Muscle of leg (tissue), 11 donors: ENCODE data around the gene COL26A1. TPM values are rescaled to one million over a fixed set of nuclear protein-coding genes. Genes with fewer than 3 reads are reported as not detected.

Experiments
- DNase-seq: peaks from one replicate; pipeline ENCODE4 v3.0.0; 2013
- H3K27ac ChIP-seq: one replicate; pipeline ENCODE4 v1.5.1; 2013; ENCODE audit warnings: mild to moderate bottlenecking, low read length, control low read depth
- H3K27me3 ChIP-seq: one replicate; pipeline ENCODE4 v1.6.1; 2013; ENCODE audit warnings: low read length; ENCODE audit not compliant: control insufficient read depth, insufficient read depth
- H3K36me3 ChIP-seq: one replicate; pipeline ENCODE4 v1.6.1; 2013; ENCODE audit warnings: low read length; ENCODE audit not compliant: control insufficient read depth, insufficient read depth
- H3K4me1 ChIP-seq: one replicate; pipeline ENCODE4 v1.6.1; 2013; ENCODE audit warnings: low read length; ENCODE audit not compliant: control insufficient read depth, insufficient read depth
- H3K4me3 ChIP-seq: one replicate; pipeline ENCODE4 v1.5.1; 2013; ENCODE audit warnings: low read length, control low read depth
- H3K9me3 ChIP-seq: replicated peaks from 2 replicates; pipeline ENCODE4 v1.6.1; 2013; ENCODE audit warnings: low read depth, low read length; ENCODE audit not compliant: control insufficient read depth
- WGBS: methylation state at CpG from one replicate; pipeline ENCODE4 v1.1.5; 2013; ENCODE audit warnings: missing lambda C conversion rate; ENCODE audit not compliant: insufficient coverage; 5-methylcytosine and 5-hydroxymethylcytosine counted together
- polyA plus RNA-seq, 8 donors: library from polyadenylated mRNA; unstranded; fragments of 120-200 nt; gene quantifications; one replicate each; pipeline versions ENCODE4 v1.2.1 to v1.2.3, GENCODE V29; 2013; ENCODE audit warnings: inconsistent platforms in 1 of 8, low replicate concordance in 1 of 8; ENCODE audit not compliant: insufficient read length in 8 of 8, insufficient read depth in 1 of 8
- total RNA-seq: library from RNA; stranded (reverse); fragments of 120-200 nt; gene quantifications from one replicate; pipeline ENCODE4 v1.2.4, GENCODE V29; 2013

The COL26A1 gene
- total and polyA plus RNA-seq, 9 donors = 0.84 to 5.3 (median 3.4) TPM

- H3K27ac ChIP-seq = no peak overlapping the region
- peaks cover 2% of the 10 kb centered on the region for H3K27me3 ChIP-seq
- H3K4me3 ChIP-seq = no peak overlapping the region
- peaks cover 3% of the 10 kb centered on the region for H3K9me3 ChIP-seq
- WGBS = no CpG with 5 or more reads among the region's 4 CpGs
- no peaks in the 10 kb centered on the region for H3K36me3 ChIP-seq
- no peak for DNase-seq
- H3K4me1 ChIP-seq = peaks cover 10% of the 10 kb centered on the region
Measured at GRCh38 chr7:101529560-101529959, 166.9 kb downstream of the COL26A1 start.

- Histone ChIP-seq H3K9me3 (peaks cover 2% of the 10 kb centered on the region), H3K4me1 (peaks cover 26% of the 10 kb centered on the region), H3K4me3 (no peak overlapping the region), H3K27me3 (peaks cover 2% of the 10 kb centered on the region), H3K36me3 (no peaks in the 10 kb centered on the region), H3K27ac (no peak overlapping the region)
- 29% methylated on average over 7 of the region's 16 CpGs for WGBS
- no peak for DNase-seq
Measured at GRCh38 chr7:101531726-101532357, 169.2 kb downstream of the COL26A1 start.

GRCh38 chr7:101532400-101533102 is 169.9 kb downstream of the COL26A1 start:
- no peaks in the 10 kb centered on the region for H3K36me3 ChIP-seq
- 92% methylated on average over 4 of the region's 4 CpGs for WGBS
- no peak for DNase-seq
- H3K27ac ChIP-seq = no peak overlapping the region
- no peak overlapping the region for H3K4me3 ChIP-seq
- H3K4me1 ChIP-seq = peaks cover 25% of the 10 kb centered on the region
- H3K27me3 ChIP-seq = peaks cover 2% of the 10 kb centered on the region
- H3K9me3 ChIP-seq = peaks cover 2% of the 10 kb centered on the region

GRCh38 chr7:101533103-101533465 is 170.4 kb downstream of the COL26A1 start:
- DNase-seq = no peak
- Histone ChIP-seq H3K27me3 (peaks cover 2% of the 10 kb centered on the region), H3K4me3 (no peak overlapping the region), H3K36me3 (no peaks in the 10 kb centered on the region), H3K27ac (no peak overlapping the region), H3K4me1 (peaks cover 20% of the 10 kb centered on the region), H3K9me3 (peaks cover 2% of the 10 kb centered on the region)
- WGBS = 90% methylated on average over 6 of the region's 7 CpGs

- no peak for DNase-seq
- H3K27ac ChIP-seq = no peak overlapping the region
- no peak overlapping the region for H3K4me3 ChIP-seq
- peaks cover 2% of the 10 kb centered on the region for H3K9me3 ChIP-seq
- no peaks in the 10 kb centered on the region for H3K36me3 ChIP-seq
- peaks cover 2% of the 10 kb centered on the region for H3K27me3 ChIP-seq
- WGBS = 83% methylated on average over 7 of the region's 8 CpGs
- peaks cover 24% of the 10 kb centered on the region for H3K4me1 ChIP-seq
Measured at GRCh38 chr7:101534015-101534803, 171.5 kb downstream of the COL26A1 start.

- 72% methylated on average over 8 of the region's 11 CpGs for WGBS
- peaks cover 24% of the 10 kb centered on the region for H3K4me1 ChIP-seq
- peaks cover 2% of the 10 kb centered on the region for H3K27me3 ChIP-seq
- DNase-seq = no peak
- H3K9me3 ChIP-seq = peaks cover 2% of the 10 kb centered on the region
- H3K4me3 ChIP-seq = no peak overlapping the region
- H3K36me3 ChIP-seq = no peaks in the 10 kb centered on the region
- H3K27ac ChIP-seq = no peak overlapping the region
Measured at GRCh38 chr7:101534873-101535272, 172.2 kb downstream of the COL26A1 start.

GRCh38 chr7:101535351-101535751 is 172.7 kb downstream of the COL26A1 start:
- H3K4me1 ChIP-seq = peaks cover 24% of the 10 kb centered on the region
- no peaks in the 10 kb centered on the region for H3K36me3 ChIP-seq
- H3K4me3 ChIP-seq = no peak overlapping the region
- peak; percentile 25 for DNase-seq
- H3K27ac ChIP-seq = no peak overlapping the region
- WGBS = no CpG with 5 or more reads among the region's 7 CpGs
- H3K27me3 ChIP-seq = peaks cover 2% of the 10 kb centered on the region
- H3K9me3 ChIP-seq = peaks cover 2% of the 10 kb centered on the region

GRCh38 chr7:101536232-101536631 is 173.6 kb downstream of the COL26A1 start:
- H3K4me3 ChIP-seq = no peak overlapping the region
- WGBS = 49% methylated on average over 6 of the region's 6 CpGs
- peaks cover 2% of the 10 kb centered on the region for H3K27me3 ChIP-seq
- DNase-seq = no peak
- peaks cover 24% of the 10 kb centered on the region for H3K4me1 ChIP-seq
- H3K36me3 ChIP-seq = no peaks in the 10 kb centered on the region
- peaks cover 2% of the 10 kb centered on the region for H3K9me3 ChIP-seq
- no peak overlapping the region for H3K27ac ChIP-seq

GRCh38 chr7:101536668-101537067 is 174.0 kb downstream of the COL26A1 start:
- H3K4me3 ChIP-seq = no peak overlapping the region
- H3K4me1 ChIP-seq = peaks cover 24% of the 10 kb centered on the region
- WGBS = 100% methylated on average over 1 of the region's 4 CpGs
- DNase-seq = no peak
- peaks cover 2% of the 10 kb centered on the region for H3K27me3 ChIP-seq
- no peaks in the 10 kb centered on the region for H3K36me3 ChIP-seq
- H3K27ac ChIP-seq = no peak overlapping the region
- peaks cover 2% of the 10 kb centered on the region for H3K9me3 ChIP-seq

- Histone ChIP-seq H3K4me3 (no peak overlapping the region), H3K27me3 (peaks cover 2% of the 10 kb centered on the region), H3K27ac (no peak overlapping the region), H3K36me3 (no peaks in the 10 kb centered on the region), H3K9me3 (peaks cover 2% of the 10 kb centered on the region), H3K4me1 (peaks cover 24% of the 10 kb centered on the region)
- DNase-seq = no peak
- 60% methylated on average over 8 of the region's 8 CpGs for WGBS
Measured at GRCh38 chr7:101537205-101537604, 174.5 kb downstream of the COL26A1 start.
